NCI-H446 treated with DMSO at 0.1 percent for 48 hours (cell line): ENCODE data around the gene MRPL51.

ENCODE experiments used
- DNase-seq: peaks from one replicate; lab custom pipeline; 2025; lab: John Stamatoyannopoulos, UW

Gene MRPL51

DNA sequence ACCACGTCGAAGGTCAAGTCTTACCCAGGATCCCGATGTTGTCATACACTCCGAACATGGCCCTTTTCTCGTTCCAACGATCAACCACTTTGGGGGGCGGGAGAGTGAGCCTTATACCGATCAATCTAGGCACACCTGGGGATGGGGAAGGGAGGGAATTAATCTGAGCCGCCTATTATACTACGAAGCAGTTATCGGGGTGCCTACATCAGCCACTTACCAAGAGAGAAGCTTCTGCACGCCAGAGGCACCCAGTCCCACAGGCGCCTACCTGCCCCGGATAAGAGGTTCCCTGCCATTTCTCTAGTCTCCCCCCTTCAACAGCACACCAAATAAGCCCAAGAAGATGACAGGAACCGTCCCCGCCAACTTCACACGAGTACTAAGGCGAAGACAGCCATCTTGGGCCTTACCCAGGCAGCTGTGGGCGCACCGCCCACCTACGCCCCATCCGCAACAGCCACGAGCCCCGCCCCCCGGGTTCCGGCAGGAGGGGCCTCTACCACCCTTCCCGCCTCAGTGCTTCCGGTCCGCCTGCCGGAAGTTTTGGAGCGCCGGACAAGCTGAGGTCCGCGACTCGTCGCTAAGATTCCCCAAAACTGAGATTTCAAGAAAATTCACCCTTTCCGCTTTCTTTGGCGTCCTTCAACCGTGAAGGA lies at the start of gene MRPL51:
TSS of gene MRPL51 (minus strand) at position 425 of the 659 bp plus-strand sequence. CDS start at position 299, 126 bp downstream.
- peak; percentile 94 for DNase-seq

GRCh38 chr12:6542209-6543009 lies 49.3 kb upstream of the MRPL51 start:
- no peak for DNase-seq

DNA sequence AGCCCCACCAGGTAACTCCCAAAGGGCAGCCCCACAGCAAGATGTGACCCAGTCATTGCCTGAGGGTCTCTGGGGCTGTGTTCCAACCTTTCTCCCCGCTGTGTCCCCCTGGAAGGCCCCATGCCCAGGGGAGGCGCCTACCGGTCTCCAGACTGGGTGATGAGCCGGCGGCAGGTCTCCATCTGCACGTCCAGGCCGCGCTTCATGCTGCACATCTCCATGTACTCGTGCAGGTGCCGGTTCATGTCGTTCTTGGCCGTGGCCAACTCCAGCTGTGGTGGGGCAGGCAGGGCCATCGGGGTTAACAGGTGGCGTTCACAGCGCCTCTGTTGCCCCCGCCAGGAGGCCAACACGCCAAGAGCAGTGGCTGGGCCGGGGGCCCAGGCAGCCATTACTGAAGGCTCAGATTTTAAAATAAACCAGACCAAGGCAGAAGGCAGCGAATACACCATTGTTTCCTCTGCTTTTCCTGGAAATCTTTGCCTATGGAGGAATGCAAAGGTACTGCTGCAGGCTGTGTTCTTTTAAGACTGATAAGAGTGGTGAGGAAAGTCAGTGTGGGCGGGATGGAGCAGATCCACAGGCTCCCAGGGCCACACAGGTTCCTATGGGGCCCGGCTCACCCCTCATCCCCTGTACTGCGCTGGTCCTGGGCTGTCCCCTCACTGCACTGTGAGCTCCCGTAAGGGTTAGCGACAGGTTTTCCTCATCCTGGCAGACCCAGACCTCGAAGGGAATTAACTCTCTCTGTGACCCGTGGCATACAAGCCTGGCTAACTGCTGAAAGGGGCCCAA lies 48.5 kb upstream of the MRPL51 start:
- no peak for DNase-seq

DNA sequence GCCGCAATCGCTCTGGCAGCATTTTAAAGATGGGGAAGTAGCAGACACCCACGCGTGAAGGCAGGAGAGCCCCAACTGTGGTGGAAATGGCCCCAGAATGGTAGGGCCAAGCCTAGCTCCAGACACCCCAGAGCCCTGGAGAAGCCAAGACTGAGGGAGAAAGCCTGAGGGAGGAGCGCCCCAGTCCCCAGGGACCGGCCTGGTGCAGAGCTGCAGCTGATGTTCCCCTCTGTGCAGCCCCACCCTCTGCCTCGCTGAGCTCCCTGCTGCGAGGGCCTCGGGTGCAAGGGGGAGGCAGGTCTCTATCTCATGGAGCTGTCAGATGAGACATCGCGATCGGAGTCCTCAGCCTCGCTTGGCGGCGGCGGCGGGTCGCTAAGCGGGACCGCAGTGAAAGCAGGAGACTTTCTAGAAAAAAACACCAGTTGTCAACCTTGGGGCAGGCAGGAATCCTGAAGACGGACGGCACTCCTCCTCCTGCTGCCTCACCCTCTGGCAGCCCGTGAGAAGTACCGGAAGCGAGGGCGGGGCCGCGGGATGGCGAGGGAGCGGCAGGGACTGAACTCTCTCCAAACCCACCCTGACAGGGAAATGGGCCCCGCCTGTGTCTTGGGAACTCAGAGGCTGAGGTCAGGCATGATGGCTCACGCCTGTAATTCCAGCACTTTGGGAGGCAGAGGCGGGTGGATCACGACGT lies 47.3 kb upstream of the MRPL51 start:
- DNase-seq, result no peak

- DNase-seq, result no peak
Measured at GRCh38 chr12:6539707-6540134, 46.7 kb upstream of the MRPL51 start.

- no peak for DNase-seq
Measured at GRCh38 chr12:6539314-6539682, 46.2 kb upstream of the MRPL51 start.

DNA sequence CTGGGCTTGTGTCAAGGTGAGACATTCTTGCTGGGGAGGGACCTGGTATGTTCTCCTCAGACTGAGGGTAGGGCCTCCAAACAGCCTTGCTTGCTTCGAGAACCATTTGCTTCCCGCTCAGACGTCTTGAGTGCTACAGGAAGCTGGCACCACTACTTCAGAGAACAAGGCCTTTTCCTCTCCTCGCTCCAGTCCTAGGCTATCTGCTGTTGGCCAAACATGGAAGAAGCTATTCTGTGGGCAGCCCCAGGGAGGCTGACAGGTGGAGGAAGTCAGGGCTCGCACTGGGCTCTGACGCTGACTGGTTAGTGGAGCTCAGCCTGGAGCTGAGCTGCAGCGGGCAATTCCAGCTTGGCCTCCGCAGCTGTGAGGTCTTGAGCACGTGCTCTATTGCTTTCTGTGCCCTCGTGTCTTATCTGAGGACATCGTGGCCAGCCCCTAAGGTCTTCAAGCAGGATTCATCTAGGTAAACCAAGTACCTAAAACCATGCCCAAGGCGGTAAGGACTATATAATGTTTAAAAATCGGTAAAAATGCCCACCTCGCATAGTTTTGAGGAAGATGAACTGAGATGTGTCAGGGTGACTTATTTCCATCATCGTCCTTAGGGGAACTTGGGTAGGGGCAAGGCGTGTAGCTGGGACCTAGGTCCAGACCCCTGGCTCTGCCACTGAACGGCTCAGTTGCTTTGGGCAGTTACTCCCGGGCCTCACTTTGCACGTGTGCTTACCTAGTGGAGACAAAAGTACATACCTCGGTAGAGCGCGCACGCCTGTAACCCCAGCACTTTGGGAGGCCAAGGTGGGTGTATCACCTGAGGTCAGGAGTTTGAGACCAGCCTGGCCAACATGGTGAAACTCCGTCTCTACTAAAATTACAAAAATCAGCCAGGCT lies 45.6 kb upstream of the MRPL51 start:
- DNase-seq, result no peak

DNA sequence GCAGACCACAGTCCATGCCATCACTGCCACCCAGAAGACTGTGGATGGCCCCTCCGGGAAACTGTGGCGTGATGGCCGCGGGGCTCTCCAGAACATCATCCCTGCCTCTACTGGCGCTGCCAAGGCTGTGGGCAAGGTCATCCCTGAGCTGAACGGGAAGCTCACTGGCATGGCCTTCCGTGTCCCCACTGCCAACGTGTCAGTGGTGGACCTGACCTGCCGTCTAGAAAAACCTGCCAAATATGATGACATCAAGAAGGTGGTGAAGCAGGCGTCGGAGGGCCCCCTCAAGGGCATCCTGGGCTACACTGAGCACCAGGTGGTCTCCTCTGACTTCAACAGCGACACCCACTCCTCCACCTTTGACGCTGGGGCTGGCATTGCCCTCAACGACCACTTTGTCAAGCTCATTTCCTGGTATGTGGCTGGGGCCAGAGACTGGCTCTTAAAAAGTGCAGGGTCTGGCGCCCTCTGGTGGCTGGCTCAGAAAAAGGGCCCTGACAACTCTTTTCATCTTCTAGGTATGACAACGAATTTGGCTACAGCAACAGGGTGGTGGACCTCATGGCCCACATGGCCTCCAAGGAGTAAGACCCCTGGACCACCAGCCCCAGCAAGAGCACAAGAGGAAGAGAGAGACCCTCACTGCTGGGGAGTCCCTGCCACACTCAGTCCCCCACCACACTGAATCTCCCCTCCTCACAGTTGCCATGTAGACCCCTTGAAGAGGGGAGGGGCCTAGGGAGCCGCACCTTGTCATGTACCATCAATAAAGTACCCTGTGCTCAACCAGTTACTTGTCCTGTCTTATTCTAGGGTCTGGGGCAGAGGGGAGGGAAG lies 44.7 kb upstream of the MRPL51 start:
- DNase-seq, result peak; percentile 52

DNA sequence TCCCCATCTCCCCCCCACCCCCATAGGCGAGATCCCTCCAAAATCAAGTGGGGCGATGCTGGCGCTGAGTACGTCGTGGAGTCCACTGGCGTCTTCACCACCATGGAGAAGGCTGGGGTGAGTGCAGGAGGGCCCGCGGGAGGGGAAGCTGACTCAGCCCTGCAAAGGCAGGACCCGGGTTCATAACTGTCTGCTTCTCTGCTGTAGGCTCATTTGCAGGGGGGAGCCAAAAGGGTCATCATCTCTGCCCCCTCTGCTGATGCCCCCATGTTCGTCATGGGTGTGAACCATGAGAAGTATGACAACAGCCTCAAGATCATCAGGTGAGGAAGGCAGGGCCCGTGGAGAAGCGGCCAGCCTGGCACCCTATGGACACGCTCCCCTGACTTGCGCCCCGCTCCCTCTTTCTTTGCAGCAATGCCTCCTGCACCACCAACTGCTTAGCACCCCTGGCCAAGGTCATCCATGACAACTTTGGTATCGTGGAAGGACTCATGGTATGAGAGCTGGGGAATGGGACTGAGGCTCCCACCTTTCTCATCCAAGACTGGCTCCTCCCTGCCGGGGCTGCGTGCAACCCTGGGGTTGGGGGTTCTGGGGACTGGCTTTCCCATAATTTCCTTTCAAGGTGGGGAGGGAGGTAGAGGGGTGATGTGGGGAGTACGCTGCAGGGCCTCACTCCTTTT lies 44.0 kb upstream of the MRPL51 start:
- no peak for DNase-seq

GRCh38 chr12:6535960-6536847 lies 43.1 kb upstream of the MRPL51 start:
- DNase-seq, result no peak

- no peak for DNase-seq
Measured at GRCh38 chr12:6535697-6535946, 42.6 kb upstream of the MRPL51 start.

DNA sequence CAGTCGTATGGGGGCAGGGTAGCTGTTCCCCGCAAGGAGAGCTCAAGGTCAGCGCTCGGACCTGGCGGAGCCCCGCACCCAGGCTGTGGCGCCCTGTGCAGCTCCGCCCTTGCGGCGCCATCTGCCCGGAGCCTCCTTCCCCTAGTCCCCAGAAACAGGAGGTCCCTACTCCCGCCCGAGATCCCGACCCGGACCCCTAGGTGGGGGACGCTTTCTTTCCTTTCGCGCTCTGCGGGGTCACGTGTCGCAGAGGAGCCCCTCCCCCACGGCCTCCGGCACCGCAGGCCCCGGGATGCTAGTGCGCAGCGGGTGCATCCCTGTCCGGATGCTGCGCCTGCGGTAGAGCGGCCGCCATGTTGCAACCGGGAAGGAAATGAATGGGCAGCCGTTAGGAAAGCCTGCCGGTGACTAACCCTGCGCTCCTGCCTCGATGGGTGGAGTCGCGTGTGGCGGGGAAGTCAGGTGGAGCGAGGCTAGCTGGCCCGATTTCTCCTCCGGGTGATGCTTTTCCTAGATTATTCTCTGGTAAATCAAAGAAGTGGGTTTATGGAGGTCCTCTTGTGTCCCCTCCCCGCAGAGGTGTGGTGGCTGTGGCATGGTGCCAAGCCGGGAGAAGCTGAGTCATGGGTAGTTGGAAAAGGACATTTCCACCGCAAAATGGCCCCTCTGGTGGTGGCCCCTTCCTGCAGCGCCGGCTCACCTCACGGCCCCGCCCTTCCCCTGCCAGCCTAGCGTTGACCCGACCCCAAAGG lies 42.1 kb upstream of the MRPL51 start:
- peak; percentile 42 for DNase-seq

DNA sequence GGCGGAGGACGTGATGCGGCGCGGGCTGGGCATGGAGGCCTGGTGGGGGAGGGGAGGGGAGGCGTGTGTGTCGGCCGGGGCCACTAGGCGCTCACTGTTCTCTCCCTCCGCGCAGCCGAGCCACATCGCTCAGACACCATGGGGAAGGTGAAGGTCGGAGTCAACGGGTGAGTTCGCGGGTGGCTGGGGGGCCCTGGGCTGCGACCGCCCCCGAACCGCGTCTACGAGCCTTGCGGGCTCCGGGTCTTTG lies 41.6 kb upstream of the MRPL51 start:
- DNase-seq, result no peak

DNA sequence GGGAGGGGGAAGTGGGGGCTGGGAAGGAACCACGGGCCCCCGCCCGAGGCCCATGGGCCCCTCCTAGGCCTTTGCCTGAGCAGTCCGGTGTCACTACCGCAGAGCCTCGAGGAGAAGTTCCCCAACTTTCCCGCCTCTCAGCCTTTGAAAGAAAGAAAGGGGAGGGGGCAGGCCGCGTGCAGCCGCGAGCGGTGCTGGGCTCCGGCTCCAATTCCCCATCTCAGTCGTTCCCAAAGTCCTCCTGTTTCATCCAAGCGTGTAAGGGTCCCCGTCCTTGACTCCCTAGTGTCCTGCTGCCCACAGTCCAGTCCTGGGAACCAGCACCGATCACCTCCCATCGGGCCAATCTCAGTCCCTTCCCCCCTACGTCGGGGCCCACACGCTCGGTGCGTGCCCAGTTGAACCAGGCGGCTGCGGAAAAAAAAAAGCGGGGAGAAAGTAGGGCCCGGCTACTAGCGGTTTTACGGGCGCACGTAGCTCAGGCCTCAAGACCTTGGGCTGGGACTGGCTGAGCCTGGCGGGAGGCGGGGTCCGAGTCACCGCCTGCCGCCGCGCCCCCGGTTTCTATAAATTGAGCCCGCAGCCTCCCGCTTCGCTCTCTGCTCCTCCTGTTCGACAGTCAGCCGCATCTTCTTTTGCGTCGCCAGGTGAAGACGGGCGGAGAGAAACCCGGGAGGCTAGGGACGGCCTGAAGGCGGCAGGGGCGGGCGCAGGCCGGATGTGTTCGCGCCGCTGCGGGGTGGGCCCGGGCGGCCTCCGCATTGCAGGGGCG lies 41.0 kb upstream of the MRPL51 start, which contains the start of gene GAPDH:
TSS of gene GAPDH (plus strand) at position 595 of the 772 bp plus-strand sequence. CDS start 316 bp downstream, outside the sequence.
- DNase-seq, result peak; percentile 98

- DNase-seq, result no peak
Measured at GRCh38 chr12:6533653-6533922, 40.5 kb upstream of the MRPL51 start.

- DNase-seq, result peak; percentile 39
Measured at GRCh38 chr12:6532927-6533652, 40.0 kb upstream of the MRPL51 start.
